Upper lobe of left lung (tissue), 6 donors: ENCODE results near the gene CIB4. TPM values are rescaled to one million over a fixed set of nuclear protein-coding genes. Genes with fewer than 3 reads are reported as not detected.

Experiments used
- ATAC-seq, 2 donors: fragments of 200-7000 bp; cut with Tn5 transposase; one replicate each; pipeline ENCODE4 v1.9.1; 2022; ENCODE audit warnings: mild to moderate bottlenecking in 2 of 2, moderate library complexity in 2 of 2; ENCODE audit not compliant: low FRiP score in 2 of 2
- DNase-seq, 2 donors: peaks; one replicate each; pipeline ENCODE4 v3.0.0-alpha.2; 2019 to 2020
- H3K27ac ChIP-seq, 4 donors: fragments of 200-600 bp; sonication (generic); one replicate each; pipeline ENCODE4 v1.5.1; 2016 to 2019
- H3K27me3 ChIP-seq, 4 donors: fragments of 200-600 bp; sonication (generic); one replicate each; pipeline ENCODE4 v1.5.1; 2017 to 2019
- H3K36me3 ChIP-seq, 4 donors: fragments of 200-600 bp; sonication (generic); one replicate each; pipeline ENCODE4 v1.5.1; 2016 to 2019
- H3K4me1 ChIP-seq, 4 donors: fragments of 200-600 bp; sonication (generic); one replicate each; pipeline ENCODE4 v1.5.1; 2018 to 2019
- H3K4me3 ChIP-seq, 4 donors: fragments of 200-600 bp; sonication (generic); one replicate each; pipeline ENCODE4 v1.5.1; 2017 to 2019; ENCODE audit warnings: mild to moderate bottlenecking in 2 of 4, moderate library complexity in 1 of 4
- H3K9me3 ChIP-seq, 4 donors: fragments of 200-600 bp; sonication (generic); one replicate each; pipeline ENCODE4 v1.5.1; 2018 to 2019
- EP300 ChIP-seq, 4 donors: sonication (generic); formaldehyde crosslinking; IDR thresholded peaks; one replicate each; pipeline ENCODE4 v1.5.1; 2017; ENCODE audit warnings: antibody characterized with exemption in 4 of 4, control low read depth in 2 of 4
- POLR2A ChIP-seq, 4 donors: fragments of 450-650 bp; IDR thresholded peaks; one replicate each; pipeline ENCODE4 v1.5.1; 2016 to 2017; ENCODE audit warnings: antibody characterized with exemption in 4 of 4, mild to moderate bottlenecking in 2 of 4
- POLR2AphosphoS5 ChIP-seq, 2 donors: sonication (generic); formaldehyde crosslinking; IDR thresholded peaks; one replicate each; pipeline ENCODE4 v1.5.1; 2017; ENCODE audit warnings: antibody characterized with exemption in 2 of 2
- WGBS, 2 donors: methylation state at CpG; one replicate each; pipeline ENCODE4 v1.1.5; 2017 to 2018; 5-methylcytosine and 5-hydroxymethylcytosine counted together
- total RNA-seq, 6 donors: library from RNA; depleted of rRNA in 4 of 6; stranded (reverse); fragments of >200 nt in 4 of 6; gene quantifications; one replicate each; pipeline versions ENCODE4 v1.1.0 to v1.2.1, GENCODE V29; 2016 to 2021
- TF ChIP-seq, protein P1 (sequence below), 6 experiments: fragments of 450-650 bp in 4 of 6; fragments of 200-600 bp in 2 of 6; sonication (generic) in 2 of 6; IDR thresholded peaks; one replicate each; pipeline ENCODE4 v1.5.1; 2016 to 2019; ENCODE audit warnings: antibody characterized with exemption in 6 of 6
- donor health status: DM: no; HTN: no; CAD: no; lungs with moderate emphysema.
- donor health status: DM: no; HTN: yes; CAD: no; lungs with severe emphysema.

The CIB4 gene
- total RNA-seq, 6 donors from 2014 or later, result not detected

DNA sequence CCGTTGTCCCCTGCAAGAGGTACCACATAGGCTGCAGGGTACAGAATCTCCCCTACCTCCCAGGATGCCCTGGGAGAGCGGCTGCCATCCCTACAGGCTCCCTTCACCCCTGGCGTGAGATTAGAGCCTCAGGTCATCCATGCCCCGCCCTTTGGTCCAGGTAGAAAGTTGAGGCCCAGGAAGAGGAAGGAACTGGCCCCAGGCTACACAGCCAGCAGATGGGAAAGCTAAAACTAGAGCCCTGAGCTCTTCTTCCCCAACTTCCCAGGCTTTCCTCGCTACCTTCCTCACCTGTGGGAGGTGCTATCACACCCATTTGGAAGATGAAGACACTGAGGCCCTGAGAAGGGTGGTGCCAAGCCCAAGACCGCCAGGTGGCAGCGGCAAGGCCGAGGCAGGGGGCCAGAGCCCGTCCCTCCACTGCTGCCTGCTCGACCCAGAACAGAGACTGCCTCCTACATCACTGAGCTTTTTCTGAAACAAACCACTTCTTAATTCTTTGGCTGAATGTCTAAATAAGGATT is 25.8 kb downstream of the CIB4 start:
- TF ChIP-seq EP300 (IDR thresholded peaks at IDR 0.05), result no peak
- WGBS, 2 donors, result 58 to 82% methylated on average over 3 to 9 of the region's 10 CpGs
- no peaks in the 10 kb centered on the region for H3K27me3 ChIP-seq
- no peak overlapping the region for H3K4me3 ChIP-seq
- no peaks in the 10 kb centered on the region for H3K9me3 ChIP-seq
- DNase-seq (peak in 1 of 2 donors; percentile 60), ATAC-seq (no peak)
- peak overlapping the region in 3 of 4 donors; percentile 32 to 69 (median 42) for H3K27ac ChIP-seq
- H3K36me3 ChIP-seq, result no peaks in the 10 kb centered on the region
- peaks cover 33 to 46% (median 40%) of the 10 kb centered on the region in 4 donors for H3K4me1 ChIP-seq

DNA sequence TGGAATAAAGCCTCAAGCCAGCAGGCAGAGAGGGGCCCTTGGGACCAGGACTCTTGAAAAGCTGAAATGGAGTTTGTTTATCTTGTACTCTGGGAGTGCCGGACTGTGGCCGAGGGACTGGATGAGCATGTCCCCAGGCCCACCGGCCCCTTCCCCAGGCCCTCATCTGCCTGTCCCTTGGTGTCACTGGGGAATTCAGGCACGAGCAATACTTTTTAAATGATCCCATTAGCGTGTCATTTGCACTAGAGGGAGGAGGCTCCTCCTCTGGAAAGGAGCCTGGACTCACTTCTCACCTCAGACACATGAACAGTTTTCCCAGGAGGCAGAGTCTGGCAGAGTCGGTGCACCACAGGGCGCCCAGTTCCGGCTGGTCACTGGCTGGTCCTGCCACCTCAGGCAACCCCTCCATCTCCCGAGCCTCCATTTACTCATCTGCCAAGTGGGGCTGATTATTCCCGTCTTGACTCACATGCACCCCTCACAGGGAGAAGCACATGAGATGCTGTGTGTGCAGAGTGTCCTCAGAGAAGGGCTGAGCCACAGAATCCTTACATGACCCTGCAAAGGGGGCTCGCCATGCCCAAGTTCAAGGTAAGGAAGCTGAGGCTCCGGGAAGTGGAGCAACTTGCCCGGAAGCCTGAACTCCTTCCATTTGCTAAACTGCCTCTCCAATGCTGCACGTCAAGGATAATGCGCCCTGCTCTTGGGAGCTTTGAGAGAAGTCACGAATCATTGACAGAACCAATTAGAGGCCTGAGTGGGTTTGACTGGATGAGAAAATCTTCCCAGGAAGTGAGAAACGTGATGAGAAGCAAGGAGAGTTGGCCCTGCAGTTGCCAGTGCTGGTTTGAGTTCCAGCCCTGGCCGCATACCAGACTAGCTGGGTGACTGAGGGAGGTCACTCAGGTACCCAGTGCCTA is 26.7 kb downstream of the CIB4 start:
- Histone ChIP-seq H3K4me1 (peaks cover 42 to 53% (median 48%) of the 10 kb centered on the region in 4 donors), H3K27ac (peak overlapping the region; percentile 9 to 69 (median 48)), H3K9me3 (no peaks in the 10 kb centered on the region), H3K27me3 (no peaks in the 10 kb centered on the region), H3K36me3 (no peaks in the 10 kb centered on the region), H3K4me3 (no peak overlapping the region)
- WGBS, 2 donors, result 53 to 57% methylated on average over 11 to 18 of the region's 18 CpGs
- DNase-seq (no peak), ATAC-seq (peak in 1 of 2 donors; percentile 3)
- TF ChIP-seq POLR2AphosphoS5 (IDR thresholded peaks at IDR 0.05) (peak in 1 of 2 donors; percentile 5), EP300 (IDR thresholded peaks at IDR 0.05) (no peak)

DNA sequence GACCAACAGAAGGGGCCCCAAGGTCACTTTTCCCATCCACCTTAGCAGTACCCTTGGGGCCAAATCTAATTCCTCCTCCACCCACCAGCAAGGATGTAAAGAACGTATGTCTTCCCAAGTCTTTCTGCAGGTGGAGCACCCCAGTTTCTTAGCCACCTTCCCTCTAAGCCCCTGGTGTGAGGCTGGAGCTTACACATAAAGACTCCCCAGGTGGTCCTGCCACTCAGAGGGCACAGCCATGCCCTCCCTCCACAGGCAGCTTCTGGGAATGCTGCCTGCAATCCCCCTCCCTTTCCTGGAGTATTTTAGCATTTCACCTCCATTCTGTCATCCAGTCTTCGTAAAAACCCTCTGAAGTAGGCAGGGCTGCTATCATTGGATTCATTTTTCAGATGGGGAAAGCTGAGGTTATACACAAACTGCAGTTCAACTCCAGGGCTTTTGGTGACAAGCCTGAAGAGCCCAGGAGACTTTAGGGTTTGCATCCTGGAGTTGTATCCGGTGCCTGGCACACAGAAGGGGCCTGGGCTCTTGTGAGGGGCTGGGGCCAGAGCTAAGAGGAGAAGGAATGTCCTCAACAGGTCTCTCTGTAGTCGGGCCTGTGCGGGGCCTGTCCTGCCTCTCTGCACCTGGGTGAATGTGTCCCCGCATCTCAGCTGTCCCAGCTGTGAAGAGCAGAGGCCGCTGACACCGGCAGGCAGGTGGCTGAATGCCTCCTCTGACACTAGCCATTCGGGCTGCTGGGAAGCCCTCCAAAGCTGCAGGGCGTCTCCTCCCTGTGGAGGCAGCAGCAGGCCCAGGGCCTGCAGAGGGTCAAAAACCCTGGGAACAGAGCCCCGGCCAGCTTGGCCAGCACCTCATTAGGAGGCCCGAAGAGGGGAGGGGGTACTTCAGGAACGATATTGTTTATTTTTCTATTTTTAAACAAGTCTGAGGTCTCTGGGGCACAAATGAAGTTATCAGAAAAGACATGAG is 27.6 kb downstream of the CIB4 start:
- peak; percentile 54 to 57 for DNase-seq
- TF ChIP-seq POLR2AphosphoS5 (IDR thresholded peaks at IDR 0.05) (peak in 1 of 2 donors; percentile 13), EP300 (IDR thresholded peaks at IDR 0.05) (no peak)
- TF ChIP-seq, protein P1, sequence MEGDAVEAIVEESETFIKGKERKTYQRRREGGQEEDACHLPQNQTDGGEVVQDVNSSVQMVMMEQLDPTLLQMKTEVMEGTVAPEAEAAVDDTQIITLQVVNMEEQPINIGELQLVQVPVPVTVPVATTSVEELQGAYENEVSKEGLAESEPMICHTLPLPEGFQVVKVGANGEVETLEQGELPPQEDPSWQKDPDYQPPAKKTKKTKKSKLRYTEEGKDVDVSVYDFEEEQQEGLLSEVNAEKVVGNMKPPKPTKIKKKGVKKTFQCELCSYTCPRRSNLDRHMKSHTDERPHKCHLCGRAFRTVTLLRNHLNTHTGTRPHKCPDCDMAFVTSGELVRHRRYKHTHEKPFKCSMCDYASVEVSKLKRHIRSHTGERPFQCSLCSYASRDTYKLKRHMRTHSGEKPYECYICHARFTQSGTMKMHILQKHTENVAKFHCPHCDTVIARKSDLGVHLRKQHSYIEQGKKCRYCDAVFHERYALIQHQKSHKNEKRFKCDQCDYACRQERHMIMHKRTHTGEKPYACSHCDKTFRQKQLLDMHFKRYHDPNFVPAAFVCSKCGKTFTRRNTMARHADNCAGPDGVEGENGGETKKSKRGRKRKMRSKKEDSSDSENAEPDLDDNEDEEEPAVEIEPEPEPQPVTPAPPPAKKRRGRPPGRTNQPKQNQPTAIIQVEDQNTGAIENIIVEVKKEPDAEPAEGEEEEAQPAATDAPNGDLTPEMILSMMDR (IDR thresholded peaks at IDR 0.05), result peak in 1 of 6 experiments; percentile 2
- 45 to 49% methylated on average over 9 to 13 of the region's 13 CpGs for WGBS, 2 donors
- H3K4me1 ChIP-seq, result peaks cover 47 to 61% (median 54%) of the 10 kb centered on the region in 4 donors
- ATAC-seq, result peak in 1 of 2 donors; percentile 44
- peak overlapping the region; percentile 9 to 69 (median 48) for H3K27ac ChIP-seq
- no peak overlapping the region for H3K4me3 ChIP-seq
- H3K27me3 ChIP-seq, result no peaks in the 10 kb centered on the region
- H3K36me3 ChIP-seq, result no peaks in the 10 kb centered on the region
- no peaks in the 10 kb centered on the region for H3K9me3 ChIP-seq

DNA sequence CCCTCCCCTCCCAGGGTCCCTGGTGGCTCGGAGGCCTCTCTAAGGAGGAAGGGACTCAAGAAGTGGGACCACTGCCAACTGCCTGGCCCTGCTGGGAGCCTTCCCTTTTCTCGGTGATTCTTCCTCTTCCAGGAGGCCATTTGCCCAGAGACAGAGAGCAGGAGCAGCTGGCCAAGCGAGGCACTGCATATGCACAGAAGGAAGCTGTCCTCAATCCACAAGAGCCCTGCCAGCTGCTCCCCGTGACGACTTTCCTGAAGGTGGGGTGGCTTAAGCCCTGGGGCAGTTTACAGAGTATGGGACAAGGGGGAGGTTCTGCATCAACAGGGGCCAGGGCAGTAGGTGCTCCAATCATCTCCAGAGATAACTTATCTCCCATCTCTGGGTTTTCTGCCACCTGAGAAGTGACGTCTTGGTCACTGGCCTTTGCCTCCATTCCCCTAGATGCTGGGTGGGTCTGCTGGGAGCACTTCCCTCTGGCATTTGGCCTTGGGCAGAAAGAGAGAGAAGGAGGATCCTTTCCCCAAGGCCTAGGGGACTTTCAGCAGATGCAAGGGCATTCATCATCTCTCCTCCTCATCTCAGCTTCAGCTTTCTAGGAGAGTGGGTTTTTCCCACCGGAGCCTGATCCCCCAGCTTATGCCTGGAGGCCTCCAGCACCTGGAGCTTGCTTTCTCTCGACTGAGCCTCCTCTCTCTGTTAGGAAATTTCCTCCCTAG is 28.5 kb downstream of the CIB4 start:
- peak in 1 of 2 donors; percentile 52 for ATAC-seq
- no peak overlapping the region for H3K4me3 ChIP-seq
- 31 to 38% methylated on average over 4 to 8 of the region's 8 CpGs for WGBS, 2 donors
- H3K36me3 ChIP-seq, result no peaks in the 10 kb centered on the region
- DNase-seq, result peak in 1 of 2 donors; percentile 42
- peaks cover 47 to 61% (median 54%) of the 10 kb centered on the region in 4 donors for H3K4me1 ChIP-seq
- peak overlapping the region in 3 of 4 donors; percentile 42 to 69 (median 54) for H3K27ac ChIP-seq
- peak in 1 of 2 donors; percentile 13 for TF ChIP-seq POLR2AphosphoS5 (IDR thresholded peaks at IDR 0.05)
- no peak for TF ChIP-seq POLR2A (IDR thresholded peaks at IDR 0.05)
- TF ChIP-seq, protein P1 (IDR thresholded peaks at IDR 0.05), result no peak
- no peaks in the 10 kb centered on the region for H3K9me3 ChIP-seq
- H3K27me3 ChIP-seq, result no peaks in the 10 kb centered on the region

DNA sequence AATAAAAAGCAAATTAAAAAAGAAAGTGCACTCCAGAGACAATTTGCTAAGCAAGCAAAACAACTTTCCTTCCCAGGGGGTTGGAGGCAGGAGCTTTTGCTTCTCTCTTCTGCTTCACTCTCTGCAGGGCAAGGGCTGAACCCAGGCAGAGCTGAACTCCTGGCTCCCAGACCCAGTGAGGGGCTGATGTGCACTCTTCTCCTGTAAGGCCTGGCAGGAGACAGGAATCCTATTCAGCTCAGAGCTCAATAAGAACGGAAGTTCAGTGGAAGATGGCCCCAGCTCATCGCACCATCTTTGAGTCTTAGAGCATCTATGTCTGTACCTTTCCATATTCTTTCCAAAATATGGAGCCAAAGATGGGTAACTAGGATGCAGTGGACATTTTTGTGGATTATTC is 29.1 kb downstream of the CIB4 start:
- H3K4me1 ChIP-seq, result peaks cover 48 to 62% (median 54%) of the 10 kb centered on the region in 4 donors

More for the DNA sequence above, 29.1 kb downstream of the CIB4 start:
- Histone ChIP-seq H3K27ac (peak overlapping the region in 1 of 4 donors; percentile 54), H3K36me3 (no peaks in the 10 kb centered on the region), H3K4me3 (no peak overlapping the region), H3K27me3 (no peaks in the 10 kb centered on the region), H3K9me3 (no peaks in the 10 kb centered on the region)
- WGBS, 2 donors, result 85 to 89% methylated on average over 2 of the region's 2 CpGs
- ATAC-seq, result no peak
- TF ChIP-seq, protein P1 (IDR thresholded peaks at IDR 0.05), result no peak
- TF ChIP-seq EP300 (IDR thresholded peaks at IDR 0.05) (no peak), POLR2AphosphoS5 (IDR thresholded peaks at IDR 0.05) (no peak), POLR2A (IDR thresholded peaks at IDR 0.05) (no peak)
- no peak for DNase-seq
